Activated CD8-positive, alpha-beta memory T cell treated with anti-CD3 and anti-CD28 coated beads for 4 hours (primary cell): ENCODE data around the gene TXNRD2.

Source experiments
- DNase-seq, 2 donors: peaks; one replicate each; pipeline ENCODE4 v3.0.0-alpha.2; 2020; ENCODE audit warnings: low read depth in 2 of 2

Gene TXNRD2

GRCh38 chr22:19905347-19906276, 36.0 kb downstream of the TXNRD2 start:
- DNase-seq = no peak

DNA sequence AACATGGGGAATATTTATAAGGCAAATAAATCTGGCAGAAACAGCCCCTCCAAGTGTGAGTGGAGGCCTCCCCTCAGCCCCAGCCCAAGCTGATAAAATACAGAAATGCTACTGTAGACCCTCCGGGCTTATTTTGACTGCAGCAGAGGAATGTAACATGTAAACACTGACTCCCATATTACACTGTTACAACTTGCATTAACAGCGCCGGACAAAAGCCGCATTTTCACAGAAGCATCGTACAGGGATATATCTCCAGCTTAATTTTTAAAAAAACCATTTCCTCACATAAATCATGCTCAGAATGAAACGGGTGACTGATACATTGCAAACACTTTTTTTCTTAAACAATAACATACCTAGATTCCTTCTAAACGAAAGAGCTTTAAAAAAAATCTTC, 36.7 kb downstream of the TXNRD2 start:
- no peak for DNase-seq

GRCh38 chr22:19904174-19904856, 37.3 kb downstream of the TXNRD2 start:
- no peak for DNase-seq

DNA sequence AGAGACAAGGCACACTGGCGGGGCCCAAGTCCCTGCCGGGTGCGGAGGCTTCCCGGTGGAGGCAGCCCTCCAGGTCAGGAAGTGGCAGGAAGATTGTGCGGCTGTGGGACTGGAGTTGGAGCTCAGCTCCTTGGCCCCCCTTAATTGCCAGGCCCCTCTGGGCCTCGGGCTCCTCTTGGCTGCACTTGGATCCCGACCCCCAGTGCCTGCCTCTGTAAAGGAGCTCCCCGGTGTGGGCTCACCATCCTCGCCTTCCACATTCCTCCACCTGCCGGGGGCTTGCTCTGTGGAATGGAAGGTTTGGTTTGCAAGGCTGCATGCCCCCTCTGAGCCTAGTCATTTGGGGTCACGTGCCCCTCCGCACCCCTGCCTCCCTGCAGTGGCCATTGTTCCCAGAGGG, 38.1 kb downstream of the TXNRD2 start:
- no peak for DNase-seq

GRCh38 chr22:19903031-19903430, 38.6 kb downstream of the TXNRD2 start:
- DNase-seq = no peak

GRCh38 chr22:19902245-19902715, 39.3 kb downstream of the TXNRD2 start:
- DNase-seq = no peak

- no peak for DNase-seq
Measured at GRCh38 chr22:19901577-19902244, 39.9 kb downstream of the TXNRD2 start.

DNA sequence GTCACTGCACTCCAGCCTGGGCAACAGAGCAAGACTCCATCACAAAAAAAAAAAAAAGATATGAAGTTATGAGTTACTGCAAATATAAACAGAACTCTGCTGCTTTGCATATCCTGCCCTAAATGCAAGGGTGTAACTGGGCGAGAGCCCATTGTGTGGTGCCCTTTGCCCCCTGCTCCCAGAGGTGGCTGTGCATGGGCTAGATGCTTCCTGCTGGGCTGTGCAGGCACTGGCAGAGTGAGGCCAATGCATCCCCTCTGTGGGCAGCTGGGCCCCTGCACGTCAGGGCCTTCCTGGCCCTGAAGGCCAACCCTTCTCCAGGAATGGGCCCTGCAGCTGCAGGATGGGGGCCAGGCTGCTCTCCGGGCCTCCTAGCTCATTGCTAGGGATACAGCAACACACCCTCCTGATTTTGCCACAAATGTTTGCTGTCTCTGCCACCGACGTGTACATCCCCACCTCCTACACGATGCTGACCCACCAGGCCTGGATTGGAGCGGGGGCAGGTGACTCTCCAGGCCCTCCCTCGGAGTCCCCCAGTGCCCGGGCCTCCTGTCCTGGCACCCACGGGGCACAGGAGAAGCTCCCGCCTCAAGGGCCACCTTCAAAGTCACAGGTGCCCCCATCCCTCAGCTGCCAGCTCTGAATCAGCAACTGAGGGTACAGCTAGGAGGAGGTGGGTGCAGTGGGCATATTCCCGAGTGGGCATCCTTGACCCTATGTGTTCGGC, 40.7 kb downstream of the TXNRD2 start:
- DNase-seq = no peak

- DNase-seq = no peak
Measured at GRCh38 chr22:19898831-19899567, 42.6 kb downstream of the TXNRD2 start.

DNA sequence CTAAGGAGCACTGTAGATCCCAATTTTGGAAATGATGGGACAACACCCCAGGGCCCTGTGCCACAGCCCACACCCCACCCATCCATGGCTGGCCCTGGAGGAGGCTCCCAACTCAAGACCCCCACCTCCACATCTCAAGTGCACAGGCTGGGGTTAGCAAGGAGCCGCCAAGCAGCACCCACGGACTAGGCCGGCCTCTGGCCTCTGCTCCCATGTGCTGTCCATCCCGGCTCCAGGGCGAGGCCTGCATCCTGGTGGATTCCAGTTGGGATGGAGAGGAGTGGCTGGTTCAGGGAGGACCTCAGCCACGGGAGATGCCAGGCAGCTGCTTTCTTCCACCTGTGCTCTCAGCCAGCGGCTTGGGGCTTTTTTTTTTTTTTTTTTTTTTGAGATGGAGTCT, 43.5 kb downstream of the TXNRD2 start:
- DNase-seq = no peak

GRCh38 chr22:19897726-19898125, 43.9 kb downstream of the TXNRD2 start:
- DNase-seq = no peak

- no peak for DNase-seq
Measured at GRCh38 chr22:19896665-19897355, 44.8 kb downstream of the TXNRD2 start.

- DNase-seq = no peak
Measured at GRCh38 chr22:19895160-19895849, 46.3 kb downstream of the TXNRD2 start.

GRCh38 chr22:19893363-19893762, 48.3 kb downstream of the TXNRD2 start:
- DNase-seq = no peak

GRCh38 chr22:19892925-19893324, 48.7 kb downstream of the TXNRD2 start:
- DNase-seq = no peak

DNA sequence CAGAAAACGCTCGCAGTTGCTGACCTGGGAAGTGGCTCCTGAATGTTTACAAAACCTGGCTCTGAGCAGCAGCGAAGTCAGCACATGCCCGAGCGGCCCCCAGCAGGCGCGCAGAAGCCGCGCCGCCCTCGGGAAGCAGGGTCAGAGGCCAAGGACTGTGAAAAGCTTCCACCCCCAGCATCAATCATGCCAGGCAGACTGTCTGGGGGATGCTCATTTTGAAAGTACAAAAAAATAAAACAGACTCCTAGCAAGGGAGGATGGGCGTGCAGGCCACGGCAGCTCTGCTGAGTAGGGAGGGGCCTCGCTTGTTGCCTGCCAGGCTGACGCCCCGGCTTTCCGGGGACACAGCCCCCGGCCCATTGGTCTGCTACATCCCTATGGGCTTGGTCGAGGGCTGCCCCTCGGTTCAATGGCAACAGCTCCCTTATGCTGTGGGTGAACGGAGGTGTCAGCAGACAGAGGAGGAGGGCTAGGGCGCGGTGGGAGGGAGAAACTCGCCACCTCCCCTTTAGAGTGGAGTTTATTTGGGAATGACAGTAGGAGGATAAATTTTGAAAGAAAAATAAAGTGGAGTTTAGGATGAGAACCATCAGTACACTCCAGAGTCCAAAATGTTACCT, 49.2 kb downstream of the TXNRD2 start:
- DNase-seq = no peak

- DNase-seq = peak; percentile 67 to 84
Measured at GRCh38 chr22:19891317-19892256, 50.0 kb downstream of the TXNRD2 start.
